Esophagus squamous epithelium (tissue), 4 donors: ENCODE measurements around the gene KIRREL2.

Source experiments
- POLR2A ChIP-seq, 4 donors: fragments of 450-650 bp; IDR thresholded peaks; one replicate each; pipeline ENCODE4 v1.6.1; 2017; ENCODE audit warnings: antibody characterized with exemption in 4 of 4, mild to moderate bottlenecking in 4 of 4, moderate library complexity in 3 of 4
- TF ChIP-seq, protein P1 (sequence below), 6 experiments: fragments of 450-650 bp in 4 of 6; fragments of 200-600 bp in 2 of 6; sonication (generic) in 2 of 6; IDR thresholded peaks; one replicate each; pipeline ENCODE4 v1.5.1; 2016 to 2019; ENCODE audit warnings: antibody characterized with exemption in 6 of 6, mild to moderate bottlenecking in 4 of 6, moderate library complexity in 4 of 6

DNA sequence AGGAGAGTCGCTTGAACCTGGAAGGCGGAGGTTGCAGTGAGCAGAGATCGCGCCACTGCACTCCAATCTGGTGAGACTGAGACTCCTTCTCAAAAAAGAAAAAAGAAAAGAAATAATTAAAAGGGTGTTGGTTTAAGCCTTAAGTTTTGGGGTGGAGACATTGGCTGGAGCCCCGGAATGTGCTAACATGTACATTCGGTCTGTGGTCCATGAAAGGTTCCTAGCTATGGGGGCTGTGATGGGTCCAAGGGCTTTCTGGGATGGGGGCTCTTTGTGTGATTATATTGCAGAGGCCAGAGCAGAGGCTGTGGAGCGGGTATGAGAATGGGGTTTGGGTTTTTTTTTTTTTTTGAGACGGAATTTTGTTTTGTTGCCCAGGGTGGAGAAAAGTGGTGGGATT lies 29.2 kb downstream of the KIRREL2 start:
- TF ChIP-seq, protein P1, sequence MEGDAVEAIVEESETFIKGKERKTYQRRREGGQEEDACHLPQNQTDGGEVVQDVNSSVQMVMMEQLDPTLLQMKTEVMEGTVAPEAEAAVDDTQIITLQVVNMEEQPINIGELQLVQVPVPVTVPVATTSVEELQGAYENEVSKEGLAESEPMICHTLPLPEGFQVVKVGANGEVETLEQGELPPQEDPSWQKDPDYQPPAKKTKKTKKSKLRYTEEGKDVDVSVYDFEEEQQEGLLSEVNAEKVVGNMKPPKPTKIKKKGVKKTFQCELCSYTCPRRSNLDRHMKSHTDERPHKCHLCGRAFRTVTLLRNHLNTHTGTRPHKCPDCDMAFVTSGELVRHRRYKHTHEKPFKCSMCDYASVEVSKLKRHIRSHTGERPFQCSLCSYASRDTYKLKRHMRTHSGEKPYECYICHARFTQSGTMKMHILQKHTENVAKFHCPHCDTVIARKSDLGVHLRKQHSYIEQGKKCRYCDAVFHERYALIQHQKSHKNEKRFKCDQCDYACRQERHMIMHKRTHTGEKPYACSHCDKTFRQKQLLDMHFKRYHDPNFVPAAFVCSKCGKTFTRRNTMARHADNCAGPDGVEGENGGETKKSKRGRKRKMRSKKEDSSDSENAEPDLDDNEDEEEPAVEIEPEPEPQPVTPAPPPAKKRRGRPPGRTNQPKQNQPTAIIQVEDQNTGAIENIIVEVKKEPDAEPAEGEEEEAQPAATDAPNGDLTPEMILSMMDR (IDR thresholded peaks at IDR 0.05) = no peak
- no peak for TF ChIP-seq POLR2A (IDR thresholded peaks at IDR 0.05)
